ENCODE data around the gene CEND1.

DNA sequence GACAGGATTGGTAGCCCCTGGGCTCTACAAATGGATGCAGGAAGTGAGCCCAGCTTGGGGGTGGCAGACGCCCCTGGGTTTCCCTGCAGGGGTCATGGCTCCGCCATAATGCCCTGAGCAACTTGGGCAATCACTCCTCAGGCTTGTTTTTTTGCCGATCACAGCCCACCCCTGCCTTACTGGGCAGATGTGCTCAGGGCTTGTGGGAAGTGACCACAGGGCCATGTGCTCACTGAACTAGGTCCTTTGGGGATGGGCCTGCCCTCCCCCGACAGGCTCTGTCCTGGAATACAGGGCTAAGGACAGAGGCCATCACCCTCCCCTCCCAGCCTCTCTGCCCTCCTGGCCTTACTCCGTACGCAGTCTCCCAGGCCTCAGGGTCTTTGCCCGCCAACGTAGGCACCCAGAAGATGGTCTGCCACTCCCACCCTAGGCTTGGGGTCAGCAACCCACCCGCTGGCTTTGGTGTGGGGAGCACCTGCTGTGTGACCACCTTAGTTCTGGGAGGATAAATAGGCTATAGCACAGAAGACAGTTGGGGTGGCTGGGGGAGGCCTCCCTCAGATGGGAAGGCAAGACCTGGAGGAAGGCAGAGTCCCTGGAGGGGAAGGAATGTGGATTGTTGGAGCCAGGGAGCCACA is 23.7 kb upstream of the CEND1 start:
- TF ChIP-seq, protein P1, sequence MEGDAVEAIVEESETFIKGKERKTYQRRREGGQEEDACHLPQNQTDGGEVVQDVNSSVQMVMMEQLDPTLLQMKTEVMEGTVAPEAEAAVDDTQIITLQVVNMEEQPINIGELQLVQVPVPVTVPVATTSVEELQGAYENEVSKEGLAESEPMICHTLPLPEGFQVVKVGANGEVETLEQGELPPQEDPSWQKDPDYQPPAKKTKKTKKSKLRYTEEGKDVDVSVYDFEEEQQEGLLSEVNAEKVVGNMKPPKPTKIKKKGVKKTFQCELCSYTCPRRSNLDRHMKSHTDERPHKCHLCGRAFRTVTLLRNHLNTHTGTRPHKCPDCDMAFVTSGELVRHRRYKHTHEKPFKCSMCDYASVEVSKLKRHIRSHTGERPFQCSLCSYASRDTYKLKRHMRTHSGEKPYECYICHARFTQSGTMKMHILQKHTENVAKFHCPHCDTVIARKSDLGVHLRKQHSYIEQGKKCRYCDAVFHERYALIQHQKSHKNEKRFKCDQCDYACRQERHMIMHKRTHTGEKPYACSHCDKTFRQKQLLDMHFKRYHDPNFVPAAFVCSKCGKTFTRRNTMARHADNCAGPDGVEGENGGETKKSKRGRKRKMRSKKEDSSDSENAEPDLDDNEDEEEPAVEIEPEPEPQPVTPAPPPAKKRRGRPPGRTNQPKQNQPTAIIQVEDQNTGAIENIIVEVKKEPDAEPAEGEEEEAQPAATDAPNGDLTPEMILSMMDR (IDR thresholded peaks at IDR 0.05; ENCODE audit: borderline replicate concordance, extremely low read depth, low read length, poor library complexity, severe bottlenecking) = no peak
- TF ChIP-seq EZH2 (IDR thresholded peaks at IDR 0.05; ENCODE audit: borderline replicate concordance, low read depth, low read length, severe bottlenecking) = no peak

Data from DND-41 (cell line).